ENCODE data around the gene XRCC4. TPM values are rescaled to one million over a fixed set of nuclear protein-coding genes. Genes with fewer than 3 reads are reported as not detected.

The XRCC4 gene
- total and polyA plus RNA-seq, 2 of the 8 experiments (the other 6 are each of a cell fraction or from before 2014, with no cell fraction given) = 3.0 to 8.3 TPM

- H3K4ac ChIP-seq (replicated peaks; ENCODE audit: insufficient read length, low read depth, low read length) = no peak overlapping the region
- H3K4me1 ChIP-seq (replicated peaks in 1 of 4; ENCODE audit: control insufficient read depth in 3 of 4, insufficient read depth in 4 of 4, low read length in 3 of 4) = no peaks in the 10 kb centered on the region
- H4K8ac ChIP-seq (ENCODE audit: extremely low read depth, insufficient read depth, low read length) = no peak overlapping the region
- H3K79me1 ChIP-seq (ENCODE audit: low read depth, low read length) = no peaks in the 10 kb centered on the region
- no peak overlapping the region for H3K4me2 ChIP-seq (ENCODE audit: insufficient read depth in 1 of 2, low read depth in 2 of 2, low read length in 2 of 2)
- H4K91ac ChIP-seq (replicated peaks; ENCODE audit: insufficient read length, low read length) = no peak overlapping the region
- H3K4me3 ChIP-seq (ENCODE audit: extremely low read depth in 1 of 4, insufficient read depth in 2 of 4, low read depth in 3 of 4, low read length in 4 of 4) = no peak overlapping the region
- H2BK20ac ChIP-seq (ENCODE audit: low read length) = no peak overlapping the region
- 93% methylated on average over 4 of the region's 4 CpGs; no CpG with 5 or more reads in 1 of the 2 experiments for WGBS, 2 experiments (ENCODE audit: extremely low coverage in 1 of 2, insufficient coverage in 1 of 2, insufficient read length in 1 of 2, insufficient replicate concordance in 2 of 2, low coverage in 1 of 2, low lambda C conversion rate in 2 of 2, missing lambda C conversion rate in 1 of 2)
- H3K36me3 ChIP-seq (ENCODE audit: control insufficient read depth in 2 of 4, insufficient read depth in 4 of 4, low read length in 3 of 4) = no peaks in the 10 kb centered on the region
- no peak overlapping the region for H2BK12ac ChIP-seq (ENCODE audit: low read depth, low read length)
- H3K56ac ChIP-seq (replicated peaks; ENCODE audit: insufficient read length, low read depth, low read length) = no peak overlapping the region
- no peak overlapping the region for H3K14ac ChIP-seq (ENCODE audit: insufficient read length)
- H3K27ac ChIP-seq (ENCODE audit: low read depth, low read length) = no peak overlapping the region
- ChIA-PET POLR2A (ENCODE audit: partially characterized antibody) (no interaction called here), CTCF (ENCODE audit: partially characterized antibody) (interaction anchor here (0.7 to 1.2 kb wide), 3 partner anchors 12 to 413 kb away, joined by 3 to 6 read pairs (median 4); no protein-coding TSS in a partner anchor)
- no peak overlapping the region for H2BK5ac ChIP-seq (ENCODE audit: low read depth, low read length)
- FAIRE-seq (no peak), DNase-seq (ENCODE audit: low read depth in 1 of 2, low spot score in 2 of 2) (no peak)
- H3K79me2 ChIP-seq (ENCODE audit: control insufficient read depth in 1 of 2, insufficient read depth in 2 of 2, low read length in 2 of 2) = no peaks in the 10 kb centered on the region
- no peak overlapping the region for H2AK5ac ChIP-seq (ENCODE audit: low read depth, low read length)
- H3K9ac ChIP-seq (replicated peaks in 1 of 4; ENCODE audit: extremely low read depth in 1 of 4, low read depth in 3 of 4, low read length in 3 of 4) = no peak overlapping the region
- H3K27me3 ChIP-seq (replicated peaks in 1 of 4; ENCODE audit: control insufficient read depth in 3 of 4, extremely low read depth in 1 of 4, insufficient read depth in 3 of 4, low read length in 3 of 4) = no peaks in the 10 kb centered on the region
- H3K23me2 ChIP-seq (ENCODE audit: low read depth, low read length) = no peaks in the 10 kb centered on the region; the same call in 1 of the 2 replicates
- no peak overlapping the region for H2BK120ac ChIP-seq (replicated peaks; ENCODE audit: low read depth, low read length)
- no peak overlapping the region for H2BK15ac ChIP-seq (ENCODE audit: low read length)
- H2AFZ ChIP-seq (ENCODE audit: low read length) = no peak overlapping the region
- no peak overlapping the region for H3K23ac ChIP-seq (ENCODE audit: insufficient read length)
- no peak overlapping the region for H4K5ac ChIP-seq (ENCODE audit: insufficient read length, low read depth, low read length)
- H3K9me3 ChIP-seq (ENCODE audit: insufficient read depth in 2 of 2, low read depth in 1 of 2, low read length in 1 of 2) = no peaks in the 10 kb centered on the region
- H4K20me1 ChIP-seq (replicated peaks in 1 of 2; ENCODE audit: control insufficient read depth in 1 of 2, insufficient read depth in 2 of 2, low read length in 2 of 2) = no peaks in the 10 kb centered on the region
- no peak overlapping the region for H3K18ac ChIP-seq (ENCODE audit: extremely low read depth, low read length)
- TF ChIP-seq ZNF274 (IDR thresholded peaks at IDR 0.05; ENCODE audit: borderline replicate concordance, extremely low read depth, low read length) (no peak), KDM4A (IDR thresholded peaks at IDR 0.05; ENCODE audit: low read depth, low read length, severe bottlenecking) (no peak), KDM1A (IDR thresholded peaks at IDR 0.05; ENCODE audit: borderline replicate concordance, low read length) (no peak), NANOG (IDR thresholded peaks at IDR 0.05; ENCODE audit: insufficient read depth, low read depth, low read length, poor library complexity, severe bottlenecking) (no peak), CHD2 (IDR thresholded peaks at IDR 0.05; ENCODE audit: low read length) (no peak), CBX5 (IDR thresholded peaks at IDR 0.05; ENCODE audit: low read depth, low read length) (no peak), HDAC6 (IDR thresholded peaks at IDR 0.05; ENCODE audit: low read depth, low read length) (no peak), PHF8 (conservative IDR thresholded peaks at IDR 0.05; ENCODE audit: low read depth, low read length) (no peak)
Measured at GRCh38 chr5:83146441-83146840, 69.1 kb downstream of the XRCC4 start.
